Activated gamma-delta T cell treated with Interleukin-2 at 50 U/mL for 16 hours (primary cell): ENCODE results near the gene PYY.
"Not testable (repeated sequence)": the region's sequence is repeated elsewhere in the genome, so short reads cannot be mapped to it uniquely, and the experiment has no call there.

Source experiments
- DNase-seq: peaks from one replicate; pipeline ENCODE4 v3.0.0-alpha.2; 2020

The PYY gene

DNA sequence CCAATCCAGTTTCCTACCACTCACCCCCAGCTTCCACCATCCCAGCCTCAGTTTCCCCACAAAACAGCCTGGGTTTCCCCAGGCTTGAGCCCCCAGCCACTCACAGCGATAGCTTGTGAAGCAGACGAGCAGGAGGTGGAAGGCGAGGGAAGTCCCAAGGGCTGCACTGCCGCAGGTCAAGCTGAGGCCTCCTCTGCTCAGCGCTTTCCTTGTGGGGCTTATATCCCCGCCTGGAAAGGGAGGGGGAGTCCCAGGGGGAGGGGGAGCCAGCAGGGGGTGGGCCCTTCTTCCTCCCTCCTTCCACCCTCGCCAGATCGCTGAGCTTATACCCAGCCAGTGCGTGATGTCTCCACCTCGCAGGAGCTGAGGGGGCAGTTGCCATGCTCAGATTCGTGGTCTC, at the start of gene PYY:
Gene PYY, minus strand, starts transcription at position 195 of the 400 bp plus-strand sequence. CDS start 457 bp downstream, outside the sequence.
- no peak for DNase-seq

DNA sequence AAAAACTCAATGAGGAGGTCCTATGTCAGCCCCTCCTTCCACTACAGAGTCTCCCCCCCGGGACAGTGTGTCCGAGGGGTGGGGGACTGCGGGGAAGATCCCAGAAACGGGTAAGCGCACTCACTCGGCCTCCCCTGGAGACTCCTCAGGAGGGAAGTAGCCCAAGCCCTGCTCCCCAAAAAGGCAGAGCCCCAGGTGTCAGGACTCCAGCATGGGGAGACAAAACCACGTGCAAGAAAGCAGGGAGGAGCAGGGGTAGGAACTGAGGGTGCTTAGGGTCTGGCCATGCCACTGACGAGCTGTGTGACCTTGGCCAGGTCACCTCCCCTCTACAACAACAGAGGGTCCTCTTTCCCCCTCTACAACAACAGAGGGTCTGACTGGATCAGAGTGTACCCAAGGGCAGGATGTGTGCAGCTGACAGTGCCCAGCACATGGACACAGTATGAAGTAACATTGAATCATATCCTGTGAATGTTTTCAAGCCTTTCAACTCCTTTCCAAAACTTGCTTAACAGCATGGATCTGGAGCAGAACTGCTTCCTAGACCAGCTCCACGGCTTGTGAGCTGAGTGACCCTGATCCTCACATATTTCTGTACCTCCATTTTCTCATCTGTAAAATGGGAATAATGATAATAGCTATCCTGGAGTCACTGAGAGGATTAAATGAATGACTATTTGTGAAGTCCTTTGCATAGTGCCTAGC, 48.6 kb upstream of the PYY start:
- no peak for DNase-seq

DNA sequence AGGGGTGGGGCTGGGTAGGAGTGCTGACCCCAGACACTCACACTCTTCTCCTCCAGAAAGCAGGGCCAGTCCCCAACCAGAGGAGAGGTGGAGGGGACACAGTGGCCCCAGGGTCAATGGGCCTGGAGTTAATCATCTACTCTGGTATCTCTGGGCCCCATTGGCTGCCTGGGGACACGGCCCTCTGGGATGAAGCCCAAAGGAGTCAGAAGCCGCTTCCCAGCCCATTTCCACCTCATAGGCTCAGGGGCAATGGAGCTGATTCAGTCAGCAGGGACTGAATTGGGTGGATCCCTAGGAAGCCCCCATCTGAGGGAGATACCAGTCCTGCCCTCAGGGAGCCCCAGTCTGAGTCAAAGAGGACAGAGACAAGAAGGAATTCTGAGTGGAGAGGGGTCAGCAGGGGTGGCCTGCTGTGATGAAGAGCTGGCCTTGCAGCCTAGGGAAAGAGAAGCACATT, 47.8 kb upstream of the PYY start:
- DNase-seq = no peak

DNA sequence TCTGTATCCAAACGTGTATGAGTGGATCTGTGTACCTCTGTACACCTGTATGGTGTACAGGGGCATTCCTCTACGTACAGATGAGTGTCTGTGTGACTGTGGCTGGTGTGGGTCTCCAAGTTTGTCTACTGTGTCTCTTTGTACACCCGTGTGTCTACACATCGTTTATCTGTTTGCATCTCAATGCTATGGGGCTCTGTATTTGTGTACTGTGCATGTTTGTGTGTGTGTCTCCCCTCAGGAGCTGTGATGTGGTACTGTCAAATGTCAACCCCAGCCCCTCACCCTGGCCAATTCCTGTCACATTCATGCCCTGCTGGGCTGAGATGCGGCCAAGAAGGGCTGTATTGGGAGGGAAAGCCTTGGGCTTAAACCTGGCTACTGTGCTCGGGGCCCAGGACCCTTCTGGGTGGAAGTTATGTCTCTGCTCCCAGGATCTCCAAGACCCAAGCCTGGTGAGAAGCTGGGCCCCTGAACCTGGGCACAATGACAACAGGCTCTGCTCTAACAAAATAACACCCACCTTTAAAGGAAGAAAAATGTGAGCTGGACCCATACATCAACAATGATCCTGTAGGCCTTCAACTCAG, 47.2 kb upstream of the PYY start:
- no peak for DNase-seq

DNA sequence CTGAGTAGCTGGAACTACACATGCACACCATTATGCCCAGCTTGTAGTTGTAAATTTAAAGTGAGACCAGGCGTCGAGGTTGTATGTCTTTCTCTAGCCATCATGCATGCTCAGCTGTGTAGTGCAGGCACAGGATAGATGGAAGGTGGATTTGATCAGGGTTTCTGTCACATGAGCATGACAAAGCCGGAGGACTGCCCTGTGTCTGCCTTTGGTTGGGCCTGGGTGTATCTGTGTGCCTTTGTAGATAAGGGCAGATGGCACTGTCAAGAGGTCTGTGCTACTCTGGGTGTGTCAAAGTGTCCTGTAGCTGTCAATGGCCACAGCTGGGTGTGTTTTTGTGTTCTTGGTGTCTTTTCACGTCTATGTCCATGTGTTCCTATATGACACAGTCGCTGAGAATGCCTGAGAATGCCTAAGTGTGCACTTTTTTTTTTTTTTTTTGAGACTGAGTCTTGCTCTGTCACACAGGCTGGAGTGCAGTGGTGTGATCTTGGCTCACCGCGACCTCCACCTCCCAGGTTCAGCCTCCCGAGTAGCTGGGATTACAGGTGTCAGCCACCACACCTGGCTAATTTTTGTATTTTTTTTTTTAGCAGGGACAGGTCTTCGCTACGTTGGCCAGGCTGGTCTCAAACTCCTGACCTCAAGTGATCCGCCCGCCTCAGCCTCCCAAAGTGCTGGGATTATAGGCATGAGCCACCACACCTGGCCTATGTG, 46.6 kb upstream of the PYY start:
- no peak for DNase-seq

DNA sequence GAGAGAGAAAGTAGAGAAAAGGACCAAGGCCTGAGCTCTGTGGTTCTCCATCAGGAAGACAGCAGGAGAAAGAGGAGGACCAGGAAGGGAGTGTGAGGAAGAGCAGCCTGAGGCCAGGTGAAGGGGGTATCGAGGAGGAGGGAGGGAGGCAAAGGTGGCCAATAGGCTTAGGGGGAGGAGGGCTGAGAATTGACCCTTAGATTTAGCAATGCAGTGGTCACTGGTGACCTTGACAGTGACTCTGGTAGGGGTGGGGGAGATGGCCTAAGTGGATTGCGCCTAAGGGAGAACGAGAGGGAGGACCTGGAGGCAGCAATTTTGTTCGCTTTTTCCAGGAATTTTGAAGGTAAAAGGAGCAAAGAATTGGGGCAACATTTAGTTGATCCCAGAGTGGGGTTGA, 45.3 kb upstream of the PYY start:
- DNase-seq = no peak

DNA sequence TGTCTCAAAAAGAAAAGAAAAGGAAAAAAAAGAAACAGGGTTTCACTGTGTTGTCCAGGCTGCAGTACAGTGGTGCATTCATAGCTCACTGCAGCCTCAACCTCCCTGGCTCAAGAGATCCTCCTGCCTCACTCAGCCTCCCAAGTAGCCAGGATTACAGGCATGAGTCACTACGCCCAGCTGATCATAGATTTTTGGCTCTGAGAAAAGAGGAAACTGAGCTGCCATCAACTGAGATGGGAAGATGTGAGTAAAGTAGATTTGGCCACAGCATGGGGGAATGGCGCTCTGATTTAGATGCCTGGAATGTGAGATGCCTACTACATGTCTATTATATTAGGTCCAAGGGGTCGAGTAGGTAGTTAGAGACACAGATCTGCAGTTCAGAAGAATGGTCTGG, 44.8 kb upstream of the PYY start:
- DNase-seq = no peak

DNA sequence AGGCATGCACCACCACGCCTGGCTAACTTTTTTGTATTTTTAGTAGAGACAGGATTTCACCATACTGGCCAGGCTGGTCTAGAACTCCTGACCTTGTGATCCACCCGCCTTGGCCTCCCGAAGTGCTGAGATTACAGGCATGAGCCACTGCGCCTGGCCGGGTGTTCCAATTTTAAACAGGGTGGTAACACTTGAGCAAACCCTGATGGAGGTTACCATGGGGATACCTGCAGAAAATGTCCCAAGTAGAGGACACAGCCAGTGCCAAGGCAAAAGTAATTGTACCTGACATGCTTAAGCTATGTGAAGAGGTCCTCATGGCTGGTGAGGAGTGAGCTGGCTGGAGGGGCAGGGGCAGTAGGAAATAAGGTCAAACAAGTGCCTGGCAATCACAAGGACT, 43.4 kb upstream of the PYY start:
- not testable (repeated sequence) for DNase-seq

DNA sequence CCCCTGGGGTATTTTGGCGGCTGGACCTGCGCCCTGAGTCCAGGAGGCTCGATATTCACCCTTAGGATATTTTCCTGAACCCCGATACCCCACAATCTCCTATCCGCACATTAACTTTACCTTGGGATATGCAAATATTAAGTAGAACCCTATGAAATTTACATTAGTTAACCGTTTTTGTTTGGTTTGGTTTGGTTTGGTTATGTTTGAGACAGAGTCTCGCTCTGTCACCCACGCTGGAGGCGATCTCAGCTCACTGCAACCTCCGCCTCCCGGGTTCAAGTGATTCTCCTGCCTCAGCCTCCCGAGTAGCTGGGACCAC, 41.4 kb upstream of the PYY start:
- DNase-seq = no peak

DNA sequence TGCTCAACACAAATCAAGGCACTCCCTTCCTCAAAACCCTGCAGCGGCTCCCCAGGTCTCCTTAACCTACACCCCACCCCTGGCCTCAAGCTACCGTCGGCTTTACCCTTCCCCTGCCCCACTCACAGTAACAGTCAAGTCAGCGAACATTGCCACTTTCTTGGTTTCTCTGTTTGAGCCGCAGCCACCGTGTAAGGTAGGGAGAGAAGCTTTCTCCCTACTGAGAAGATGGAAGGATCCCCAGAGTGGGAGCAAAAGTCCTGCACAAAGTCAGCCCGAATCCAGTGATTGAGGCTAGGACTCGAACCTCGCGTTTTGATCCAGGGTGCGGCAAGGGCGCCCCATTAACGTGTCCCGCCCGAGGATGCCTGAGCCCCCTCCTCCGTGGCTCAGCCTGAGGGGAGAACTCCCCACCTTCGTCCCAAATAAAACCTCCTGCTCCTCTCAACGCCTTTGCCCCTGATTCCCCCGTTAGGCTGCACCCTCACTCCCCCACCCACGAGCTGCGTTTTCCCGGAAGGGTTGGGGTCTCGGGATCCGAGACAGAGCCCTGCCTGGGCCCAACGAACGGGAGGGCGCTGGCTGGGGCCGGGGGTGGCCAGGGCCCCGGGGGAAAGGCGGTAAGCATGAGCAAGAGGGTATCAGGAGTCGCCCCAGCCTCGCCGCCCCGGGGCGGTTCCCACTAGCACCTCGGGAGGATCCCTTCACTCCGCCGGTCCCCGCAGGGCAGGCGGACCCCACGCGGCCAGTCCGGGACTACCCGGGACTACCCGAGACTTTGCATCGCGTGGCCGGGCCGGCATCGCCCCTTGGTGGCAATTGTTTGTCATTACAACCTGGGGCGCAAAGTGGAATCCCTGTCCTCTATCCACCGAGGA, 40.8 kb upstream of the PYY start:
- DNase-seq = peak; percentile 56

DNA sequence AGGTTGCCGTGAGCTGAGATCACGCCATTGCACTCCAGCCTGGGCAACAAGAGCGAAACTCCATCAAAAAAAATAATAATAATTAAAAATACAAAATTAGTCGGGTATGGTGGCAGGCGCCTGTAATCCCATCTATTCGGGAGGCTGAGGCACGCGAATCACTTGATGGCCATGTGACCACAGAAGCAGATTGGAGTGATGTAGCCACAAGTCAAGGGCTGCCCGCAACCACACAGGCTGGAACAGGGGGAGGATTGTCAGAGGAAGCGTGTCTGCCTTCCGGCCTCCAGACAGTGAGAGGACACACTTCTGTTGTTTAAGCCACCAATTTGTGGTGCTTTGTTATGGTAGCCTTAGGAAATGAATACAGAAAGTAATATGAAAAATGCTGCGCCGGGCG, 38.9 kb upstream of the PYY start:
- DNase-seq = no peak

DNA sequence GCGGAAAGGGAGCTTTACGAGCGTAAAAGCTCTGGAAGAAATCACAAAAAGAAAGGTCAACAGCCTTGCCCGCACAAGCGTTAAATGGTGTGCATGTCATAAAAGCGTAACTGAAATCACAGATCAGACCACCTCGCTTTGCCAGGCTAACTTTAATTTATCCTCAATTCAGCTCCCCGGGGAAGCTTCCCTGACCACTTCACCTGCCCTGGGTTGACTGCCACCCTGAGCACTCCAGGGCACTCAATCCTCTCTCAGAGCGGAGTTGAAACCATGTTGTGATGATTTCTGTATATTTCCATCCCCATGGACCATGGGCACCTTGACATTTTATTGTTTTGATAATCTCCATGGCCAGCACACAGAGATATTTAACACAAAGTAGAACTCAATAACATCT, 34.6 kb upstream of the PYY start:
- DNase-seq = no peak

DNA sequence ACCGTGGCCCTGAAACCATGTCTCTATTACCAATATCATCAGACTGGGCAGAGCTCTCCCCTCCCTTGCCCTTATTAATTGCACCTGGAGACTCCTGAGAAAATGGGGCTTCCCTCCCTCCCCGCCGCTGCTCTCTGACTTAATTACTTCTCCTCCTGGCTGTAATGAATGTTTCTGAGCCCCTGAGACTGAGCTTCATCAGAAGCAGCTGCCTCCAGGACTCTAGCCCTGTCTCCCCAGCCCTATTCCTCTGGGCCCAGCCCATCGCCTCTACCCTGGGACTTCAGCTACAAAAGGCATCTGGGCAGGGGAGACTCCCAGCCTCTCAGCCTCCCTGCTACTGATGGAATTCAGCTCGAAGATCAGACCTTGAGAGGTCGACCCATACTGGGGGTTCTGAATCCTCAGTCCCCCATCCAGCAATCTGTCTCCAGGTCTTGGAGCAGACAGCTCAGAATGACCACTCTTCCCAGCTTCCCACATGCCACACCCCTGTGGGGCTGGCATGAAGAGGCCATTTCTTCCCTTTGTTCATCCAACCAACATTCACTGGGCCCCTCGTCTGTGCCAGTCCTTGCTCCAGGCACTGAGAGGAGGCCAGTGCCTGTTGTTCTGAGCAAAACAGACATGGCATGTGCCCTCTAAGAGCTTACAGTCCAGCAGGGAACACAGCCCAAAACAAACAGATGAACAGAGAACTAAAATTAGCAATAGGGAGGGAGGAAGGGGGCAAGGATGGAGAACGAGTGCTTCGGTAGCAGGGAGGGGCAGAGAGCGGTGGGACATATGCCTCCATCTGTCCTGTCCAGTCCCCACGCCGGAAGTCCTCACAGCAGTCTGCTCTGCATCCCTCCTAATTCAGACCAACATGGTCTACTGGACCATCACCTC, 33.6 kb upstream of the PYY start:
- DNase-seq = no peak

DNA sequence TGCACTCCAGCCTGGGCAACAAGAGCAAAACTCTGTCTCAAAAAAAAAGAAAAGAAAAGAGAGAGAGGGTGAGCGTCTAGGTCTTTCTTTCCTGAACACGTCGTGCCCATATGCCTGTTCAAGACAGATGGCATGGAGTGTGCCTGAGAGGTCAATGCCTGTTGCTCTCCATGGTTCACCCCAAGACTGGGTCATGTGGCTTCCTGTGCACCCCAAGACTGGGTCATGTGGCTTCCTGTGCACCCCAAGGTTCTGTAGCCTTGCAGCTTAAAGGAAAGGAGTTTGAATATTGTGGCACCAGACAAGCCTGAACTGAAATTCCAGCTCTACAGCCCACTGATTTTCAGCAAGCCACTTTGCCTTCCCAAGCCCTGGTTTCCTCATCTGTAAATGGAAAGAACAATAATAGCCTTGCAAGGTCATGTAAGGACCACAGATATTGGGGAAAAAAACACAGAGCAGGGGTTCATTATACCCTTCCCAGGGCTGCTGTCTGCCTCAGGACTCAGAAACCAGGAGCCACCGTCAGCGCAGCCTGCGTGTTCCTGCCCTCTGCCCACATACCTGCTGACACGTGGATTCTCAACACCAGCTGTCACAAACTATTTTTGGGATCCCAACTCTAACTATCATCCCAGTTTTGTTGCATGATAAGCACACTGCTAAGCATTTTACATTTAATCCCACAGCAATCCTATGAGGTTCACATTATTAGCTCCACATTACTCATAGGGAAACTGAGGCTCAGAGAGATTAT, 32.7 kb upstream of the PYY start:
- no peak for DNase-seq

DNA sequence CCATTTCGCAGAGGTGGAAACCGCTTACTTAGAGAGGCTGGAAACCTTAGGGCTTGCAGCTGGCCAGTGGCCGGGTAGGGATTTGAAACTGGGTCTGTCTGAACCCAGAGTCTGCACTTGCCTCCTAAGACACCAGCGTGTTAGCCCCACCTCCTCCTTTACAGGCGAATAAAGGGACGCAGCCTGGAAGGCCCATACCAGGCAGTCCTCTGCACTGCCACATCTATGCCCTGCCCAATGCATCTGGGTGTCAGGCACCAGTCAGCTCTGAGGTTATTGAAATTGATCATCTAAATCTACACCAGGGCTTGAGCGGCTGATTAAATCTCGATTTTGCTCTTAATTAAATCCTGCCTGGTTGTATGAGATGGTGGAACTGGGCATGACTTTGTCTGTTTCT, 30.8 kb upstream of the PYY start:
- no peak for DNase-seq

DNA sequence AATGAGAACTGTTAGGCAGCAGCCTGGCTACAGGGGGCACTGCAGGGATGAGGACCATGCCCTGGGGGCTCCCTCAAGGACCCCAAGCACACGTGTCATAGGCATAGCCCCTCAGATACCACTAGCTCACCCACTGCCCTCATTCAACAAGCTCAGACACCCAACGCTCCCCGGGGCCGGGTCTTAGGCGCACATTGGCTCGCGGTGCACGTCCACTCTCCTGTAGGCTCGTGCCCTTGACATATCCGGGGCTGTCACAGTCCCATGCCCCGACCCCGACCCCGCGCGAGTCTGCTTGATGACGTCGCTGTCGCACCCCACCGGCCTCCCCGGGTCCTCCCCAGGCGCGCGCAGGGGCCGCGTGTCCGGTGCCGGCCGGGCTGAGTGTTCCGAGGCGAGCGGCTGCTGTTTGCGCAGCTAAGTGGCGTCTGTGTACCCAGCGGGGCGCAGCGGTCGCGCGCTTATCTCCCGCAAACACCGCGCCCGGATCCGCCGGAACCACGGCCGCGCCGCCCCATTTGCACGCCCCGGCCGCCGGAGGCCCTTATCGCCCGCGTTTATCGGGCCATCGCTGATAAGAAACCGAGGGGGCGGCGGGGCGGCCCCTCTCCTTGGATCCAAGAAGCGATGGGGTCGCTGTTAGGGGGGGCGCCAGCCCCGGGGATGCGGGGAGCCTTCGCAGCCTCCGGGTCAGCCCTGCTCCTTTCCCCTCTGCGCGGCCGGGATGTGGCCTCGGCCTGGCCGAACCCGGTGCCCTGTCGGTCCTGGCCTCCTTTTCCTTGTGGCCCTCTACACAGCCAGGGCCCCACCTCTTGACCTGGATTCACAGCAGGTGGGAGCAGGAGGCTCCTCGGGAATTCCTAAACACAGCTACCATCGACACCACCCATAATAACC, 30.0 kb upstream of the PYY start:
- no peak for DNase-seq

DNA sequence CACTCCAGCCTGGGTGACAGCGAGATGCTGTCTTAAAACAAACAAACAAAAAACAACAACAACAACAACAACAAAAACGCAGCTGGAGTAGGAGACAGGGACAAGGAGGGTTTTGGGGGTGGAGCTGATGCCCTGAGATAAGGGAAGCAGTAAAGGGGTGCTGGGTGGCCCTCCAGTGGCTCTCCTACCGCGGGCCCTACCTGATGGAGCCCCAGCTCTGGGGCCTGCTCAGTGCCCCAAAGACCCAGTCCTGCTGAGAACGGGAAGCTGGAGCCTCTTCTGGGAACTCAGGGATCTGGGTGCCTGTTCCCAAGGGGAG, 29.4 kb upstream of the PYY start:
- no peak for DNase-seq

DNA sequence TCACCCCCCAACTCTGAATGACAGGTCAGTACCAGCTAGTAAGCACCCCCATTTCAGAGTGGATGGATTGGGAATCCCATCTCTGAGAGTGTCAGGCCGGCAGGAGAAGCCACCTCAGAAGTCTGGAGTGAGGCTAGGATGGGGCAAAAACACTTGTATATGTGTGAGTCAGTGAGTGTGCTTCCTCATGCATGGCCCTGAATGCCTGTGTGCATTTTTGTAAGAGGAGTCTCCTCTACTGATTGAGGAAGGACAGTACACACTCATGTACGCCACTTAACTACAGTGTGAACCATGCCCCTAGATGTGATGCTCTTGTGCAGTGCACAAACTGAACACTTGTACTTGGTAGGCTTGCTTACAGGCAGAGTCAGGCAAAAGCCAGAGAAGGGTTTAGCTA, 28.4 kb upstream of the PYY start:
- no peak for DNase-seq

DNA sequence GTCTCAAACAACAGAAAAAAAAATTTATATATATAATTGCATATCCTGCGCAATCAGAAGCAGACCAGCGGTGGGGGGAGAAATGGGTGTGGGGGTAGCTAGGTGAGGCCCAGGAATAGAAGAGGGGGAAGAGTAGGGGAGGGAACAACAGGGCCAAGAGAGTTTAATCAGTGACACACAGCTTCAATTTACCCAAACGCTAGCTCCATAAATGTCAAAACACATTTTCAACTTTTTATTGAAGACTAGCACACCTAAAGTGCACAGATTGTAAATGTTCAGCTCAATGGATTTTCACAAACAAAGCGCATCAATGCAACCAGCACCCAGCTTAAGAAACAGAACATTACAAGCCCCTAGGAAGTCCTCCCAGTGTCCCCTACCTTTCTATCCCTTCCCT, 25.9 kb upstream of the PYY start:
- DNase-seq = no peak

DNA sequence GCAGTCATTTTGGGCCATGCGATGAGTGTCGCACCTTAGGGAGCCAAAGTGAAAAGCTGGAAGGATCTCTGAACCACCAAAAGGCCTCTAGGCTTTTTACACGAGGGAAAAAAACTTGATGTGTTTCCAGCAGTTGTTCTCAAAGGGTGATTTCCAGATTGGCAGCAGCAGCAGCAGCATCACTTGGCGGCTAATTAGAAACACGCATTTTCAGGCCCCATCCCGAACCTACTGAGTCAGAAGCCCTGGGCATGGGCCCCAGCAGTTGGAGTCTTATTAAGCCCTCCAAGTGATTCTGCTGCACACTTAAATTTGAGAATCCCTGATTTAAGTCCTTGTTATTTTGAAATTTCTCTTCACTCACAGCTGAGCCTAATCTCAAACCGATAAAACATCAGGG, 25.3 kb upstream of the PYY start:
- DNase-seq = no peak

DNA sequence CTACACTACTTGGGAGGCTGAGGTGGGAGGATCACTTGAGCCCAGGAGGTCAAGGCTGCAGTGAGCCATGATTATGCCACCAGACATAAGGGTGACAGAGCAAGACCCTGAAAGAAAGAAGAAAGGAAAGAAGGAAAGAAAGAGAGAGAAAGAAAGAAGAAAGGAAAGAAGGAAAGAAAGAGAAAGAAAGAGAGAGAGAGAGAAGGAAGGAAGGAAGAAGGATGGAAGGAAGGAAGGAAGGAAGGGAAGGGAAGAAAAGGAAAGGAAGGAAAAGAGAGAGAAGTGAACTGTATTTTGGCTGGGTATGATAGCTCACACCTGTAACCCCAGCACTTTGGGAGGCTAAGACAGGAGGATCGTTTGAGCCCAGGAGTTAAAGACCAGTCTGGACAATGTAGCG, 24.3 kb upstream of the PYY start:
- DNase-seq = no peak
